Measurements from ENCODE around the gene CLPTM1L.

CLPTM1L gene

DNA sequence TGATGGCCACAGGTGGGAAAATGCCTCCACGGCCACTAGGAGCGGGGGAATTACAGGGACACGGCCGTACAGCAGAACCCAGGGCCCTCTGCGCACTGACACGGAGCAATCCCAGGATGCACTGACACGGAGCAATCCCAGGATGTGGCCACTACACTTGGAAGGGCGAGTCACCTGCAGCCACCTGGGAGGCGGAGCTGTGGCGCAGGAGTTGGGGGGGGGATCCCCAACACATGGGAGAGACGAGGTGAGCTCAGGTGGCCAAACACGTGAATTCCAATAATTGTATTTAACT, 6.8 kb downstream of the CLPTM1L start:
- Histone ChIP-seq H3K4me3 (IDR thresholded peaks at IDR 0.05; ENCODE audit: insufficient read depth, low read depth, low read length) (no peak overlapping the region), H3K79me2 (ENCODE audit: insufficient read depth, low read depth) (peaks cover 94% of the 10 kb centered on the region), H3K27ac (no peak overlapping the region), H2AFZ (ENCODE audit: low read depth) (no peak overlapping the region), H3K4me1 (ENCODE audit: low read depth, poor library complexity, severe bottlenecking) (peaks cover 18% of the 10 kb centered on the region), H3K9ac (no peak overlapping the region), H3K36me3 (ENCODE audit: insufficient read depth) (peaks cover 49% of the 10 kb centered on the region; the same call in 1 of the 2 replicates), H3K4me2 (no peak overlapping the region), H3K27me3 (ENCODE audit: insufficient read depth, low read depth) (no peaks in the 10 kb centered on the region), H4K20me1 (ENCODE audit: insufficient read depth) (no peaks in the 10 kb centered on the region)
- TF ChIP-seq, protein P1, sequence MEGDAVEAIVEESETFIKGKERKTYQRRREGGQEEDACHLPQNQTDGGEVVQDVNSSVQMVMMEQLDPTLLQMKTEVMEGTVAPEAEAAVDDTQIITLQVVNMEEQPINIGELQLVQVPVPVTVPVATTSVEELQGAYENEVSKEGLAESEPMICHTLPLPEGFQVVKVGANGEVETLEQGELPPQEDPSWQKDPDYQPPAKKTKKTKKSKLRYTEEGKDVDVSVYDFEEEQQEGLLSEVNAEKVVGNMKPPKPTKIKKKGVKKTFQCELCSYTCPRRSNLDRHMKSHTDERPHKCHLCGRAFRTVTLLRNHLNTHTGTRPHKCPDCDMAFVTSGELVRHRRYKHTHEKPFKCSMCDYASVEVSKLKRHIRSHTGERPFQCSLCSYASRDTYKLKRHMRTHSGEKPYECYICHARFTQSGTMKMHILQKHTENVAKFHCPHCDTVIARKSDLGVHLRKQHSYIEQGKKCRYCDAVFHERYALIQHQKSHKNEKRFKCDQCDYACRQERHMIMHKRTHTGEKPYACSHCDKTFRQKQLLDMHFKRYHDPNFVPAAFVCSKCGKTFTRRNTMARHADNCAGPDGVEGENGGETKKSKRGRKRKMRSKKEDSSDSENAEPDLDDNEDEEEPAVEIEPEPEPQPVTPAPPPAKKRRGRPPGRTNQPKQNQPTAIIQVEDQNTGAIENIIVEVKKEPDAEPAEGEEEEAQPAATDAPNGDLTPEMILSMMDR (conservative IDR thresholded peaks at IDR 0.05; ENCODE audit: low read depth, low read length) = no peak

DNA sequence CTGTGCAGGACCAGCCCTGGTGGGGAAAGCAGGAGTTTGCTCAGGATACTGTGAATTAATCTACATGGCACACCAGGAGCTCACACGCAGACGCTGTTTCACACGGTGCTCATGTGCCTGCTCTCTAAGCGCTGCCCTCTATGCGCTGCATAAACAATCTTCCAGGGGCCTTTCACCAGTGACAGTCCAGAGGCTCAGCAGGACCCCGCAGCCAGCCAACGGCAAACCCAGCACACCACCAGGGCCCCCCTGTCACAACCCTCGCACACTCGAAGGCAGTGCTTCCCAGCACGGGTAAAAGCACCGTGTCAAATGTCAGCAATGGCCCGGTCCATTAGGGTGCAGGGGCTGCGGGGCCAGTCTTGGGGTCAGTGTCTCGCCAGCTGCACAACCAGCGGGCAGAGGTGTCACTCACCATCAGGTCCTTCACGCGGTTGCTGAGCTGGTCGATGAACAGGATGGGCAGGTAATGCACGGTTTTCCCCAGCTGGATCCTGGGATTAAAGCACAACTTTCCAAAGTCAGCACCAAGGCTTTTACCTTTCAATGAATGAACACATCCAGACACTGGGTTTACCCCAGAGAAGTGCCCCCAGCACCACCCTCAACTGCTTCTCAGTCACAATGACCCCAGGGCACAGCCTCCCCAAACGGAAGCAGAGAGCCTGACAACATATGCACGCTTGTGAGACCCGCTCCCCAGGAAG, 7.3 kb downstream of the CLPTM1L start:
- no peak overlapping the region for H3K4me3 ChIP-seq (IDR thresholded peaks at IDR 0.05; ENCODE audit: insufficient read depth, low read depth, low read length)
- TF ChIP-seq, protein P1 (conservative IDR thresholded peaks at IDR 0.05; ENCODE audit: low read depth, low read length) = no peak
- no peak overlapping the region for H2AFZ ChIP-seq (ENCODE audit: low read depth)
- H3K36me3 ChIP-seq (ENCODE audit: insufficient read depth) = peaks cover 49% of the 10 kb centered on the region; the same call in 1 of the 2 replicates
- no peak overlapping the region for H3K27ac ChIP-seq
- H3K4me2 ChIP-seq = no peak overlapping the region
- H3K27me3 ChIP-seq (ENCODE audit: insufficient read depth, low read depth) = no peaks in the 10 kb centered on the region
- H3K9ac ChIP-seq = no peak overlapping the region
- H4K20me1 ChIP-seq (ENCODE audit: insufficient read depth) = no peaks in the 10 kb centered on the region
- peaks cover 89% of the 10 kb centered on the region for H3K79me2 ChIP-seq (ENCODE audit: insufficient read depth, low read depth)
- H3K4me1 ChIP-seq (ENCODE audit: low read depth, poor library complexity, severe bottlenecking) = peaks cover 13% of the 10 kb centered on the region

GRCh38 chr5:1336749-1337488, 8.0 kb downstream of the CLPTM1L start:
- Histone ChIP-seq H3K4me3 (IDR thresholded peaks at IDR 0.05; ENCODE audit: insufficient read depth, low read depth, low read length) (no peak overlapping the region), H3K9ac (no peak overlapping the region), H3K4me2 (no peak overlapping the region), H4K20me1 (ENCODE audit: insufficient read depth) (no peaks in the 10 kb centered on the region), H3K36me3 (ENCODE audit: insufficient read depth) (peaks cover 50% of the 10 kb centered on the region; the same call in 1 of the 2 replicates), H3K4me1 (ENCODE audit: low read depth, poor library complexity, severe bottlenecking) (peaks cover 6% of the 10 kb centered on the region), H2AFZ (ENCODE audit: low read depth) (no peak overlapping the region), H3K27me3 (ENCODE audit: insufficient read depth, low read depth) (no peaks in the 10 kb centered on the region), H3K79me2 (ENCODE audit: insufficient read depth, low read depth) (peaks cover 82% of the 10 kb centered on the region), H3K27ac (no peak overlapping the region)
- TF ChIP-seq, protein P1 (conservative IDR thresholded peaks at IDR 0.05; ENCODE audit: low read depth, low read length) = no peak

DNA sequence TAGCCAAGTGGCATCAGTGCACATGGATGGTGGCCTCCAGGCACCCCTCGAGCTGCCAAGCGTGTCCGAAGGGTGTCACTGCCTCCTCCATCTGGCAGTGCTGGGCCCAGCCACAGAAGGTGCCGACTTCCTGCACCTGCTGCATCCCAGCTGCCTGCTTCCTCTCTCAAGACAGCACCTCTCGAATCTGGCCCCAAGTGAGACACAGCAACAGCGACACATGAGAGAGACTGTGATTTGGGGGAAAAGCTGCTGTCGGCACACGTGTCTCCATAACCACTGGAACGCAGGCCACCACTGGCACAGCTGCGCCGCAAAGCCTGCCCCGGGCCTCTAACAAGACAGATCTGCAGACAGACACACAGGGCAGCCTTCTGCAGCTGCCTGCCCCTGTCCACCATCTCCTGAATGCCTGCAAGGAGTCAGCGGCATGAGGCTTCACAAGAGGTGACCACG, 8.8 kb downstream of the CLPTM1L start:
- Histone ChIP-seq H3K9ac (no peak overlapping the region), H3K27me3 (ENCODE audit: insufficient read depth, low read depth) (no peaks in the 10 kb centered on the region), H3K79me2 (ENCODE audit: insufficient read depth, low read depth) (peaks cover 74% of the 10 kb centered on the region), H3K4me2 (no peak overlapping the region), H3K27ac (no peak overlapping the region), H2AFZ (ENCODE audit: low read depth) (no peak overlapping the region), H4K20me1 (ENCODE audit: insufficient read depth) (no peaks in the 10 kb centered on the region), H3K36me3 (ENCODE audit: insufficient read depth) (peaks cover 47% of the 10 kb centered on the region; the same call in 1 of the 2 replicates), H3K4me3 (IDR thresholded peaks at IDR 0.05; ENCODE audit: insufficient read depth, low read depth, low read length) (no peak overlapping the region), H3K4me1 (ENCODE audit: low read depth, poor library complexity, severe bottlenecking) (peaks cover 4% of the 10 kb centered on the region)
- TF ChIP-seq, protein P1 (conservative IDR thresholded peaks at IDR 0.05; ENCODE audit: low read depth, low read length) = no peak
